ENCODE data around the gene MTCH2.
"Not testable (repeated sequence)": the region's sequence is repeated elsewhere in the genome, so short reads cannot be mapped to it uniquely, and the experiment has no call there.

MTCH2 gene

GRCh38 chr11:47659276-47659675 lies 16.9 kb upstream of the MTCH2 start:
- Mint-ChIP-seq H3K27me3 (peaks cover 6% of the 10 kb centered on the region), H3K9me3 (no peaks in the 10 kb centered on the region), H3K4me1 (peaks cover 4% of the 10 kb centered on the region), H3K36me3 (no peaks in the 10 kb centered on the region), H3K4me3 (no peak overlapping the region), H3K27ac (no peak overlapping the region)
- DNase-seq = no peak
- CTCF ChIA-PET = no interaction called here

GRCh38 chr11:47656260-47656885 lies 14.0 kb upstream of the MTCH2 start:
- Mint-ChIP-seq H3K4me3 (no peak overlapping the region), H3K9me3 (peaks cover 16% of the 10 kb centered on the region), H3K27me3 (peaks cover 6% of the 10 kb centered on the region), H3K36me3 (peaks cover 1% of the 10 kb centered on the region), H3K4me1 (no peaks in the 10 kb centered on the region), H3K27ac (no peak overlapping the region)
- CTCF ChIA-PET = interaction anchor here (0.8 kb wide), 1 partner anchor 86 kb away, joined by 3 read pairs; no protein-coding TSS in a partner anchor
- no peak for DNase-seq

GRCh38 chr11:47651818-47652469 lies 9.6 kb upstream of the MTCH2 start:
- Mint-ChIP-seq H3K4me3 (no peak overlapping the region), H3K27ac (no peak overlapping the region), H3K4me1 (no peaks in the 10 kb centered on the region), H3K9me3 (peaks cover 17% of the 10 kb centered on the region), H3K36me3 (peaks cover 1% of the 10 kb centered on the region), H3K27me3 (peaks cover 9% of the 10 kb centered on the region)
- CTCF ChIA-PET = interaction anchor here (0.6 kb wide), 1 partner anchor 8 kb away, joined by 3 read pairs; no protein-coding TSS in a partner anchor
- DNase-seq = no peak

GRCh38 chr11:47649276-47649675 lies 6.9 kb upstream of the MTCH2 start:
- Mint-ChIP-seq H3K4me3 (no peak overlapping the region), H3K36me3 (peaks cover 1% of the 10 kb centered on the region), H3K4me1 (no peaks in the 10 kb centered on the region), H3K27me3 (peaks cover 4% of the 10 kb centered on the region), H3K9me3 (peaks cover 17% of the 10 kb centered on the region), H3K27ac (no peak overlapping the region)
- DNase-seq = no peak
- CTCF ChIA-PET = no interaction called here

DNA sequence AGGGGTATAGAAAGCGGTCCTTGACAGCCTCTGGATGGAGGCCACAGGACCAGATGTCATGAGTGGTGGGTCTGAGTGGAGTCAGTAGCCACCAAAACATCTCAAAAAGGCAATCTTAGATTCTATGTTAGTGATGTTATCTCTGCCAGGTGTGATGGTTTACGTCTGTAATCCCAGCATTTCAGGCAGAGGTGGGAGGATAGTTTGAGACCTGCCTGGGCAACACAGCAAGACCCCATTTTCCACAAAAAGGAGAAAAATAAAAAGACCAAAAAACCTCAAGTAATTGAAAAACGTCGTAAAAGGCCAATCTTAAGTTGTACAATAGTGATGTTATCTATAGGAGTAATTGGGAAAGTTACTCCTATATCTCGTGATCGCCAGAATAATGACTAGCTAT lies 3.7 kb upstream of the MTCH2 start:
- CTCF ChIA-PET = no interaction called here
- Mint-ChIP-seq H3K9me3 (no peaks in the 10 kb centered on the region), H3K4me1 (peaks cover 19% of the 10 kb centered on the region), H3K4me3 (no peak overlapping the region), H3K36me3 (peaks cover 5% of the 10 kb centered on the region), H3K27me3 (peaks cover under 1% of the 10 kb centered on the region), H3K27ac (no peak overlapping the region)
- DNase-seq = no peak

- Mint-ChIP-seq H3K4me3 (no peak overlapping the region), H3K27ac (no peak overlapping the region), H3K27me3 (no peaks in the 10 kb centered on the region), H3K36me3 (peaks cover 6% of the 10 kb centered on the region), H3K4me1 (peaks cover 24% of the 10 kb centered on the region), H3K9me3 (no peaks in the 10 kb centered on the region)
- DNase-seq = no peak
- CTCF ChIA-PET = no interaction called here
Observed at GRCh38 chr11:47645500-47645899, 3.1 kb upstream of the MTCH2 start.

DNA sequence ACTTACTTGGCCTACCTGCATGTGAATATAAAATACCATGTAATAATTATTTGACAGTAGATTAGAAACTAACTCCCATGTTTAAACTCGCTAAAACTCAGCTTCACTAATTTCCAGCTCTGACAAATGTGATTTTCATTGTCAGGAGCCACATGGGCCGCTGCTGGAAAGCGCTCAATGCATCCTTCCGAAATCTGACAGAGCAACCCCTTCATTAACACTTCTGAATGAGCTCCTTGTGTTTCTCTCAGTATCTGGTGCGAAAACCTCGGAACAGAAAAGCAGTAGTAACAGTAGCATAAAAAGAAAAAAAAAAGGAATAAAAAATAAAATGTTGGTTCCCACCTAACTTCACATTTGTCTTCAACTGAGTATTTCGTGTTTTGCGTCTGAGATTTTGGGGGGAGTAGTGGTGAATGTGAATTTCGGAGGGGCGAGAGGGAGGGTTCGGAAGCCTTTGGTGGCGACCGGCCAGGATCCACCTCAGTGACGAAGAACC lies 710 bp downstream of the MTCH2 start:
- Mint-ChIP-seq H3K36me3 (peaks cover 24% of the 10 kb centered on the region), H3K4me3 (peak overlapping the region; percentile 95), H3K27ac (peak overlapping the region; percentile 90), H3K4me1 (peaks cover 30% of the 10 kb centered on the region), H3K27me3 (no peaks in the 10 kb centered on the region), H3K9me3 (no peaks in the 10 kb centered on the region)
- CTCF ChIA-PET = interaction anchor here (0.9 to 1.4 kb wide), 2 partner anchors 73 to 74 kb away, joined by 3 to 4 read pairs; partner anchors contain the start of gene AGBL2
- no peak for DNase-seq

- not testable (repeated sequence) for H3K9me3 Mint-ChIP-seq, H3K27ac Mint-ChIP-seq, DNase-seq, H3K27me3 Mint-ChIP-seq
- Mint-ChIP-seq H3K4me1 (peaks cover 30% of the 10 kb centered on the region), H3K4me3 (peak overlapping the region; percentile 95), H3K36me3 (peaks cover 29% of the 10 kb centered on the region)
- CTCF ChIA-PET = interaction anchor here (1.4 kb wide), 1 partner anchor 75 kb away, joined by 4 read pairs; the partner anchor contains the start of gene AGBL2
Observed at GRCh38 chr11:47640506-47640905, 1.9 kb downstream of the MTCH2 start.

- DNase-seq, H3K27me3 Mint-ChIP-seq, CTCF ChIA-PET, H3K27ac Mint-ChIP-seq, H3K4me3 Mint-ChIP-seq, H3K9me3 Mint-ChIP-seq: not testable (repeated sequence)
- peaks cover 14% of the 10 kb centered on the region for H3K4me1 Mint-ChIP-seq
- H3K36me3 Mint-ChIP-seq = peaks cover 47% of the 10 kb centered on the region
Observed at GRCh38 chr11:47636331-47636730, 6.0 kb downstream of the MTCH2 start.

GRCh38 chr11:47631473-47631872 lies 10.9 kb downstream of the MTCH2 start:
- Mint-ChIP-seq H3K4me3 (no peak overlapping the region), H3K4me1 (no peaks in the 10 kb centered on the region), H3K27ac (no peak overlapping the region), H3K9me3 (no peaks in the 10 kb centered on the region), H3K36me3 (peaks cover 52% of the 10 kb centered on the region), H3K27me3 (no peaks in the 10 kb centered on the region)
- DNase-seq = no peak
- CTCF ChIA-PET = no interaction called here

DNA sequence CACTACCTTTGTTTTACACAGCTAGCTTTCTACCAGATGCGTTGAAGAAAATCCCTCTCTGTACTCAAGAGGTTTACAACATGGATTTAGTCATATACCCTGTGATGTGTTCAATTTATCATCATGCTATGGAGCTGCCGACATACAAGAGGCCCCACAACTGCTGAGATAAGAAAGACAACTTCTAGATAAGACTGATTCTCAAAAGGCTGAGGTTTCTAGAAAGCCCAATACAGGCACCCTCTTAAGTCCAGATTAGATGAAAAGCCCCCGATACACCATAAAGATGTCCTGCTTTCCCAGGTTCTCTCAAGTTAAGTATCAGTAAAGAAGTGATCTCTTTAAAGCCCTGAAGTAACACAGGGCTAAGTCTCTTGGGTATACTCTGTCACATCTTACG lies 14.3 kb downstream of the MTCH2 start:
- no peak overlapping the region for H3K4me3 Mint-ChIP-seq
- H3K27me3 Mint-ChIP-seq = no peaks in the 10 kb centered on the region
- CTCF ChIA-PET = no interaction called here
- no peak for DNase-seq
- H3K36me3 Mint-ChIP-seq = peaks cover 42% of the 10 kb centered on the region
- no peaks in the 10 kb centered on the region for H3K4me1 Mint-ChIP-seq
- H3K9me3 Mint-ChIP-seq = no peaks in the 10 kb centered on the region
- H3K27ac Mint-ChIP-seq = no peak overlapping the region

GRCh38 chr11:47626234-47626633 lies 16.1 kb downstream of the MTCH2 start:
- Mint-ChIP-seq H3K4me3 (no peak overlapping the region), H3K27me3 (no peaks in the 10 kb centered on the region), H3K4me1 (no peaks in the 10 kb centered on the region), H3K9me3 (no peaks in the 10 kb centered on the region), H3K27ac (no peak overlapping the region), H3K36me3 (peaks cover 34% of the 10 kb centered on the region)
- no peak for DNase-seq
- CTCF ChIA-PET = no interaction called here

DNA sequence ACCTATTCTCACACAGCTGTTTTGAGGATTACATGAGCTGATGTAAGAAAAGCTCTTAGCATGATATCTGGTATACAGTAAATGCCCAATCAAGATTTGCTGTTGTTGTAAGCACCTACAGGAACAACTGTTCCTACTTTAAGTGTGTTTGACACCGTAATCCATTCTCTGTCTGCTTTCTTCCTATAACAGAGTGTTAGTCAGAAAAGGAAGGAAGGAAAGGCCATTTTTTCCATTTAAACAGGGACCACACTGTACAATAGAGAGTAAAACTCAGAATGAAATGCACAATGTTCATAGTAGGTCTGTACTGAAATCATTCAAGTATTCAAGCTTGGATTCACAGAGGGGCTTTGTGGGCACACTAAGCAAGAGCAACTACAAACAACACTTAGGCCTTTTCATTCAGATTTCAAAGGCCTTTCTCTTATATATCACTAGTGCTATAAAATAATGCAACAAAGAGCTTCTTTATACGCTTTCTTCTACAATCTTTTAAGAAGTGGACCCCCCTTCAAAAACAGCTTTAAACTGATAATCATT lies 21.5 kb downstream of the MTCH2 start:
- no peaks in the 10 kb centered on the region for H3K9me3 Mint-ChIP-seq
- peaks cover 24% of the 10 kb centered on the region for H3K36me3 Mint-ChIP-seq
- no peak overlapping the region for H3K4me3 Mint-ChIP-seq
- no peak for DNase-seq
- CTCF ChIA-PET = interaction anchor here (0.7 kb wide), 1 partner anchor 653 kb away, joined by 3 read pairs; no protein-coding TSS in a partner anchor
- no peaks in the 10 kb centered on the region for H3K4me1 Mint-ChIP-seq
- no peak overlapping the region for H3K27ac Mint-ChIP-seq
- H3K27me3 Mint-ChIP-seq = no peaks in the 10 kb centered on the region

DNA sequence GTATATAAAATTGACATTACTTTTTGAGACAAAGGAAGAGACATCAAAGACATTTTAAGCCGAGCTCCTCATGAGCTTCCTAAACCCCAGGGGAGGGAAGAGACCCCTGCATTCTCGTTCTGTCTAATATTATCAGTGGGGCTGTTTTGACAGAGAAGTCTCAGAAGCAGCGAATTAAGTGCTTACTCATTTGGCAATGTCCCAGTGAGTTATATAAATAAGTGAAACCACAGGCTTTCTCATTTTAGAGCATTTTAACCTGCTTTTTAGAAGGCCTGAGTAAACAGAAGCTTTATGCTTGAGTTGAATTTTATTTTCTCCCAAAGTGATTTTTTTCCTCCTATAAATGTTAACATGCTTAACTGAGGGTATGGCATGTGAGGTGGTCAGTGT lies 24.9 kb downstream of the MTCH2 start:
- Mint-ChIP-seq H3K4me3 (no peak overlapping the region), H3K36me3 (peaks cover 21% of the 10 kb centered on the region), H3K27me3 (no peaks in the 10 kb centered on the region), H3K4me1 (no peaks in the 10 kb centered on the region), H3K9me3 (no peaks in the 10 kb centered on the region), H3K27ac (no peak overlapping the region)
- no peak for DNase-seq
- CTCF ChIA-PET = interaction anchor here (0.7 to 2.5 kb wide), 5 partner anchors 10 to 243 kb away, joined by 3 to 10 read pairs (median 4); no protein-coding TSS in a partner anchor
